Measurements from ENCODE around the gene SLC39A1.

Gene SLC39A1

GRCh38 chr1:153953859-153954365 lies 9.4 kb downstream of the SLC39A1 start:
- DNase-seq (ENCODE audit: low read depth in 2 of 3, low spot score in 1 of 3): no peak

GRCh38 chr1:153951801-153952200 lies 11.5 kb downstream of the SLC39A1 start:
- DNase-seq (ENCODE audit: low read depth in 2 of 3, low spot score in 1 of 3): no peak

GRCh38 chr1:153951183-153951582 lies 12.2 kb downstream of the SLC39A1 start:
- DNase-seq (ENCODE audit: low read depth in 2 of 3, low spot score in 1 of 3): no peak

GRCh38 chr1:153946622-153947241 lies 16.6 kb downstream of the SLC39A1 start, which contains the start of gene DENND4B:
Gene DENND4B, minus strand, starts transcription at chr1:153946718. Its CDS starts 2,344 bp downstream, at chr1:153944374.
- DNase-seq (ENCODE audit: low read depth in 2 of 3, low spot score in 1 of 3): peak; percentile 57 to 76 (median 57)

GRCh38 chr1:153945795-153946621 lies 17.3 kb downstream of the SLC39A1 start:
- peak; percentile 38 to 62 (median 54) for DNase-seq (ENCODE audit: low read depth in 2 of 3, low spot score in 1 of 3)

GRCh38 chr1:153945131-153945794 lies 18.1 kb downstream of the SLC39A1 start:
- peak; percentile 52 to 61 (median 59) for DNase-seq (ENCODE audit: low read depth in 2 of 3, low spot score in 1 of 3)

GRCh38 chr1:153944827-153945117 lies 18.6 kb downstream of the SLC39A1 start:
- DNase-seq (ENCODE audit: low read depth in 2 of 3, low spot score in 1 of 3): no peak

- DNase-seq (ENCODE audit: low read depth in 2 of 3, low spot score in 1 of 3): no peak
Measured at GRCh38 chr1:153944005-153944826, 19.1 kb downstream of the SLC39A1 start.

- DNase-seq (ENCODE audit: low read depth in 2 of 3, low spot score in 1 of 3): no peak
Measured at GRCh38 chr1:153942766-153943549, 20.4 kb downstream of the SLC39A1 start.

- DNase-seq (ENCODE audit: low read depth in 2 of 3, low spot score in 1 of 3): no peak
Measured at GRCh38 chr1:153941826-153942725, 21.3 kb downstream of the SLC39A1 start.

GRCh38 chr1:153940756-153941155 lies 22.6 kb downstream of the SLC39A1 start:
- no peak for DNase-seq (ENCODE audit: low read depth in 2 of 3, low spot score in 1 of 3)

GRCh38 chr1:153939476-153939875 lies 23.9 kb downstream of the SLC39A1 start:
- DNase-seq (ENCODE audit: low read depth in 2 of 3, low spot score in 1 of 3): no peak

- no peak for DNase-seq (ENCODE audit: low read depth in 2 of 3, low spot score in 1 of 3)
Measured at GRCh38 chr1:153938996-153939395, 24.3 kb downstream of the SLC39A1 start.

- DNase-seq (ENCODE audit: low read depth in 2 of 3, low spot score in 1 of 3): no peak
Measured at GRCh38 chr1:153937331-153937730, 26.0 kb downstream of the SLC39A1 start.

- DNase-seq (ENCODE audit: low read depth in 2 of 3, low spot score in 1 of 3): no peak
Measured at GRCh38 chr1:153936011-153936802, 27.1 kb downstream of the SLC39A1 start.

- no peak for DNase-seq (ENCODE audit: low read depth in 2 of 3, low spot score in 1 of 3)
Measured at GRCh38 chr1:153934746-153935145, 28.6 kb downstream of the SLC39A1 start.

- DNase-seq (ENCODE audit: low read depth in 2 of 3, low spot score in 1 of 3): no peak
Measured at GRCh38 chr1:153933955-153934354, 29.4 kb downstream of the SLC39A1 start.

GRCh38 chr1:153933430-153933829 lies 29.9 kb downstream of the SLC39A1 start:
- no peak for DNase-seq (ENCODE audit: low read depth in 2 of 3, low spot score in 1 of 3)

All from stimulated activated CD4-positive, alpha-beta T cell treated with anti-CD3 and anti-CD28 coated beads, Interleukin-12 subunit alpha, Interleukin-12 subunit beta, amount 100 ng/mL, for 48 hours (primary cell).